IPS-NIHi11 (cell line): ENCODE measurements around the gene CFAP92.
A peak's percentile ranks its signal among the peaks of the same experiment; 100 is the strongest.
"Not testable (repeated sequence)": the region's sequence is repeated elsewhere in the genome, so short reads cannot be mapped to it uniquely, and the experiment has no call there.

Source experiments
- DNase-seq: peaks from one replicate; pipeline ENCODE4 v3.0.0; 2012; ENCODE audit warnings: mixed read lengths, low spot score

Gene CFAP92

GRCh38 chr3:128889139-128889894, 104.6 kb downstream of the CFAP92 start:
- DNase-seq, result no peak

- DNase-seq, result no peak
Measured at GRCh38 chr3:128884992-128885391, 108.9 kb downstream of the CFAP92 start.

GRCh38 chr3:128882719-128883118, 111.2 kb downstream of the CFAP92 start:
- DNase-seq, result no peak

- DNase-seq, result no peak
Measured at GRCh38 chr3:128881576-128881975, 112.3 kb downstream of the CFAP92 start.

GRCh38 chr3:128880455-128880854, 113.4 kb downstream of the CFAP92 start:
- not testable (repeated sequence) for DNase-seq

- DNase-seq, result no peak
Measured at GRCh38 chr3:128879991-128880390, 113.9 kb downstream of the CFAP92 start.

- DNase-seq, result peak; percentile 99
Measured at GRCh38 chr3:128879125-128879969, 114.5 kb downstream of the CFAP92 start, which contains the start of gene ACAD9. ACAD9 (plus strand) TSS chr3:128879620; CDS start chr3:128879692, 72 bp downstream.

- DNase-seq, result no peak
Measured at GRCh38 chr3:128878556-128879124, 115.2 kb downstream of the CFAP92 start.

- DNase-seq, result no peak
Measured at GRCh38 chr3:128878011-128878457, 115.8 kb downstream of the CFAP92 start.

GRCh38 chr3:128875556-128876120, 118.2 kb downstream of the CFAP92 start:
- DNase-seq, result peak; percentile 69

- DNase-seq, result no peak
Measured at GRCh38 chr3:128874481-128875180, 119.2 kb downstream of the CFAP92 start.

GRCh38 chr3:128873244-128874022, 120.4 kb downstream of the CFAP92 start:
- no peak for DNase-seq

GRCh38 chr3:128872744-128873143, 121.1 kb downstream of the CFAP92 start:
- no peak for DNase-seq

GRCh38 chr3:128872282-128872681, 121.6 kb downstream of the CFAP92 start:
- DNase-seq, result no peak

GRCh38 chr3:128870347-128870746, 123.5 kb downstream of the CFAP92 start:
- no peak for DNase-seq

- no peak for DNase-seq
Measured at GRCh38 chr3:128867200-128868125, 126.4 kb downstream of the CFAP92 start.

GRCh38 chr3:128864849-128865804, 128.7 kb downstream of the CFAP92 start:
- DNase-seq, result not testable (repeated sequence)

- DNase-seq, result no peak
Measured at GRCh38 chr3:128864351-128864811, 129.5 kb downstream of the CFAP92 start.
